Keratinocyte (primary cell): Measurements from ENCODE around the gene CUEDC1.

ENCODE experiments used
- EZH2 ChIP-seq: IDR thresholded peaks from one replicate; pipeline ENCODE4 v1.6.1; 2012; ENCODE audit warnings: inconsistent platforms, mild to moderate bottlenecking, low read length, moderate library complexity
- TF ChIP-seq, protein P1 (sequence below), 3 experiments: IDR thresholded peaks in 1 of 3; conservative IDR thresholded peaks in 1 of 3; optimal IDR thresholded peaks in 1 of 3; 2 replicates in 2 of 3; 3 replicates in 1 of 3; pipeline versions ENCODE3 to v1.5.1; 2011; ENCODE audit warnings: low read length in 3 of 3, mild to moderate bottlenecking in 3 of 3, moderate library complexity in 2 of 3, control low read depth in 1 of 3, inconsistent platforms in 1 of 3; ENCODE audit not compliant: insufficient read depth in 2 of 3; ENCODE audit errors: extremely low read depth in 1 of 3

DNA sequence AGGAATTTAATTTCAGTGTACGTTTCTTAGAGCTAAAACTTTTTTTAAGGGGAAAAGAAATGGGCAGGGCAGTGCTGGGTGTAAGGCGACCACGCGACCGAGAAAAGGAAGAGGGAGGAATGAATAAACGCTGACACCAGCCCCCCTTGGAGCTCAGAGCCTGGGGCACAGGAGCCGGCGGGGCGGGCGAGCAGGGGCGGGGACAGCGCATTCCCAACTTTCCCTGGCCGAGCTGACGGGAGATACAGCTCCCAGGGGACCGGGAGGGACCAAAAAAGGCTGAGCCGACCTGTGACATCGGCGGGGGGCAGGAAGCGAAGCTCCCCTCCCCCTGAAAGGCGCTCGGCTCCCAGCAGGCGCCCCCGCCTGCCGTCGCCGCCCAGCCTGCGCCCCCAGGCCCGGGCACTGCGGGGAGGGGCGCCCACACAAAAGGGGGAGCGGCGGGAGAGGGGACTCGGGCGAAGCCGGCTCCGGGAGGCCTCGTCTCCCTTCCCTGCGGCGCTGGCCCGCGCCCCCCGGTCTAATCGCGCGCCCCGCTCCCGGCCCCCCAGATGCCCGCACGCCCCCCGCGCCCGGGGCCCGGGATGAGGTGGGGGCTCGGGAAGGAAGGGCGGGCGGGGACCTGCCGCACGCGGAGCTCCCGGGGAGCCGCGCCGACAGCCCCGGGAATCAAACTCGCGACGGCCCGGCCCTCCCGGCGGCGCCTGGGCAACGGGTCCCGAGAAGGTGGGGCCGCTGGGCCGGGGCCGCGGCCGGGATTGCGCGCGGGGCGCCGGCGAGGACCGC lies 622 bp downstream of the CUEDC1 start:
- TF ChIP-seq, protein P1, sequence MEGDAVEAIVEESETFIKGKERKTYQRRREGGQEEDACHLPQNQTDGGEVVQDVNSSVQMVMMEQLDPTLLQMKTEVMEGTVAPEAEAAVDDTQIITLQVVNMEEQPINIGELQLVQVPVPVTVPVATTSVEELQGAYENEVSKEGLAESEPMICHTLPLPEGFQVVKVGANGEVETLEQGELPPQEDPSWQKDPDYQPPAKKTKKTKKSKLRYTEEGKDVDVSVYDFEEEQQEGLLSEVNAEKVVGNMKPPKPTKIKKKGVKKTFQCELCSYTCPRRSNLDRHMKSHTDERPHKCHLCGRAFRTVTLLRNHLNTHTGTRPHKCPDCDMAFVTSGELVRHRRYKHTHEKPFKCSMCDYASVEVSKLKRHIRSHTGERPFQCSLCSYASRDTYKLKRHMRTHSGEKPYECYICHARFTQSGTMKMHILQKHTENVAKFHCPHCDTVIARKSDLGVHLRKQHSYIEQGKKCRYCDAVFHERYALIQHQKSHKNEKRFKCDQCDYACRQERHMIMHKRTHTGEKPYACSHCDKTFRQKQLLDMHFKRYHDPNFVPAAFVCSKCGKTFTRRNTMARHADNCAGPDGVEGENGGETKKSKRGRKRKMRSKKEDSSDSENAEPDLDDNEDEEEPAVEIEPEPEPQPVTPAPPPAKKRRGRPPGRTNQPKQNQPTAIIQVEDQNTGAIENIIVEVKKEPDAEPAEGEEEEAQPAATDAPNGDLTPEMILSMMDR (optimal IDR thresholded peaks at IDR 0.05 in 1 of 3, IDR thresholded peaks at IDR 0.05 in 1 of 3, conservative IDR thresholded peaks at IDR 0.05 in 1 of 3; ENCODE audit: extremely low read depth in 1 of 3, insufficient read depth in 2 of 3, low read length in 3 of 3) = no peak
- TF ChIP-seq EZH2 = no peak
